ENCODE results near the gene MEIS1.

MEIS1 gene

DNA sequence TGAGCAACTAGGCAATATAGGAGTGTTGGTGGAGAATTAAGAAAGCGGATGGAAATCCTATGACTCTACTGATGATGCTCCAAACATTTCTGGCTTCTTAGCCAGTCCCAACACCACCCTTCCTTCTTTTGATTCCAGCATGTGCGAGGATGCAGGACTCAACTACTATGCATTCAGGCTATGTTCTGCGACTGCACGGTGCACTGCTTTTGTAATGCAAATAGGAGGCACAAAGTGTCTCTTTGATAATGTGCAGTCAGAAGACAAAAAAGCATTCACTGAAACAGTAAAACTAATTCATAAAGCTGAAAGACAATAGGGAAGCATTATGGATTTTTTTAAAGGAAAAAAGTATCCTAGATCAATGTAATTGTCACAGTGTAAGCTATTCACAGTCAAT lies 106.7 kb downstream of the MEIS1 start:
- no peak for TF ChIP-seq SIN3A (IDR thresholded peaks at IDR 0.05; ENCODE audit: borderline replicate concordance, insufficient read depth, low read length)

- TF ChIP-seq TAF1 (IDR thresholded peaks at IDR 0.05; ENCODE audit: borderline replicate concordance, insufficient read depth, low read length) (no peak), REST (IDR thresholded peaks at IDR 0.05; ENCODE audit: insufficient read depth in 1 of 2, low read depth in 2 of 2, low read length in 2 of 2) (no peak), POLR2AphosphoS5 (IDR thresholded peaks at IDR 0.05; ENCODE audit: low read depth, low read length) (no peak), FOXP2 (optimal IDR thresholded peaks at IDR 0.05; ENCODE audit: borderline replicate concordance, extremely low read depth, extremely low read length, insufficient read depth) (no peak), SIN3A (IDR thresholded peaks at IDR 0.05; ENCODE audit: borderline replicate concordance, insufficient read depth, low read length) (no peak)
These were observed 108.4 kb downstream of the MEIS1 start for GRCh38 chr2:66543257-66543767.

GRCh38 chr2:66544258-66544657 lies 109.3 kb downstream of the MEIS1 start:
- TF ChIP-seq FOXP2 (optimal IDR thresholded peaks at IDR 0.05; ENCODE audit: borderline replicate concordance, extremely low read depth, extremely low read length, insufficient read depth): no peak
- TF ChIP-seq POLR2AphosphoS5 (IDR thresholded peaks at IDR 0.05; ENCODE audit: low read depth, low read length): no peak
- no peak for TF ChIP-seq SIN3A (IDR thresholded peaks at IDR 0.05; ENCODE audit: borderline replicate concordance, insufficient read depth, low read length)
- TF ChIP-seq TAF1 (IDR thresholded peaks at IDR 0.05; ENCODE audit: borderline replicate concordance, insufficient read depth, low read length): no peak
- no peak for TF ChIP-seq REST (IDR thresholded peaks at IDR 0.05; ENCODE audit: insufficient read depth in 1 of 2, low read depth in 2 of 2, low read length in 2 of 2)

GRCh38 chr2:66545258-66545657 lies 110.3 kb downstream of the MEIS1 start:
- TF ChIP-seq SIN3A (IDR thresholded peaks at IDR 0.05; ENCODE audit: borderline replicate concordance, insufficient read depth, low read length): no peak

- TF ChIP-seq POLR2AphosphoS5 (IDR thresholded peaks at IDR 0.05; ENCODE audit: low read depth, low read length): no peak
- TF ChIP-seq TAF1 (IDR thresholded peaks at IDR 0.05; ENCODE audit: borderline replicate concordance, insufficient read depth, low read length): no peak
- no peak for TF ChIP-seq REST (IDR thresholded peaks at IDR 0.05; ENCODE audit: insufficient read depth in 1 of 2, low read depth in 2 of 2, low read length in 2 of 2)
- TF ChIP-seq SIN3A (IDR thresholded peaks at IDR 0.05; ENCODE audit: borderline replicate concordance, insufficient read depth, low read length): no peak
- no peak for TF ChIP-seq FOXP2 (optimal IDR thresholded peaks at IDR 0.05; ENCODE audit: borderline replicate concordance, extremely low read depth, extremely low read length, insufficient read depth)
These were observed 112.2 kb downstream of the MEIS1 start for GRCh38 chr2:66547118-66547517.

GRCh38 chr2:66547887-66548286 lies 113.0 kb downstream of the MEIS1 start:
- TF ChIP-seq REST (IDR thresholded peaks at IDR 0.05; ENCODE audit: insufficient read depth in 1 of 2, low read depth in 2 of 2, low read length in 2 of 2) (no peak), FOXP2 (optimal IDR thresholded peaks at IDR 0.05; ENCODE audit: borderline replicate concordance, extremely low read depth, extremely low read length, insufficient read depth) (no peak)

Measured in PFSK-1 (cell line).